Fibroblast of lung (primary cell): ENCODE results near the gene PDZRN4. TPM values are rescaled to one million over a fixed set of nuclear protein-coding genes. Genes with fewer than 3 reads are reported as not detected.
"Not testable (repeated sequence)": the region's sequence is repeated elsewhere in the genome, so short reads cannot be mapped to it uniquely, and the experiment has no call there.

ENCODE experiments used
- DNase-seq, 2 donors: peaks; one replicate each; pipeline versions ENCODE4 v3.0.0 to v3.0.0-alpha.2; 2010; ENCODE audit warnings: low read depth in 2 of 2
- H2AFZ ChIP-seq: 2 replicates; pipeline ENCODE4 v1.5.1; 2012; ENCODE audit warnings: low read length, control low read depth, inconsistent platforms
- H3K27ac ChIP-seq: 2 replicates; pipeline ENCODE4 v1.5.1; 2011; ENCODE audit warnings: low read length, control low read depth; ENCODE audit not compliant: insufficient read depth
- H3K27me3 ChIP-seq: 2 replicates; pipeline ENCODE4 v1.5.1; 2011; ENCODE audit warnings: mild to moderate bottlenecking, low read length; ENCODE audit not compliant: control insufficient read depth, insufficient read depth
- H3K36me3 ChIP-seq: 2 replicates; pipeline ENCODE4 v1.5.1; 2011; ENCODE audit warnings: low read length; ENCODE audit not compliant: control insufficient read depth, insufficient read depth
- H3K4me1 ChIP-seq: 2 replicates; pipeline ENCODE4 v1.5.1; 2011; ENCODE audit warnings: low read length; ENCODE audit not compliant: control insufficient read depth, insufficient read depth; ENCODE audit errors: extremely low read depth
- H3K4me2 ChIP-seq: 2 replicates; pipeline ENCODE4 v1.5.1; 2011; ENCODE audit warnings: low read length, control low read depth; ENCODE audit not compliant: insufficient read depth; ENCODE audit errors: extremely low read depth
- H3K4me3 ChIP-seq, 4 experiments: fragments of 200-600 bp in 1 of 4; sonication (generic) in 1 of 4; replicated peaks in 1 of 4; 2 replicates each; pipeline ENCODE4 v1.5.1; 2011 to 2016; ENCODE audit warnings: low read length in 4 of 4, low read depth in 3 of 4, mild to moderate bottlenecking in 3 of 4, control low read depth in 2 of 4, inconsistent platforms in 1 of 4, mixed read lengths in 1 of 4; ENCODE audit not compliant: insufficient read depth in 1 of 4; ENCODE audit errors: control extremely low read depth in 1 of 4
- H3K79me2 ChIP-seq: 2 replicates; pipeline ENCODE4 v1.5.1; 2012; ENCODE audit warnings: mild to moderate bottlenecking, low read length, inconsistent platforms; ENCODE audit not compliant: control insufficient read depth, insufficient read depth
- H3K9ac ChIP-seq: 2 replicates; pipeline ENCODE4 v1.5.1; 2011; ENCODE audit warnings: mild to moderate bottlenecking, low read length, control low read depth; ENCODE audit not compliant: insufficient read depth
- H3K9me3 ChIP-seq: 2 replicates; pipeline ENCODE4 v1.5.1; 2012; ENCODE audit warnings: low read depth, low read length; ENCODE audit not compliant: control insufficient read depth, insufficient read depth
- H4K20me1 ChIP-seq: 2 replicates; pipeline ENCODE4 v1.5.1; 2011; ENCODE audit warnings: low read length; ENCODE audit not compliant: control insufficient read depth, insufficient read depth; ENCODE audit errors: extremely low read depth
- EZH2 ChIP-seq: IDR thresholded peaks from 2 replicates; pipeline ENCODE4 v1.5.1; 2012; ENCODE audit warnings: low read length, control low read depth, mild to moderate bottlenecking; ENCODE audit errors: missing control alignments
- polyA plus RNA-seq, 2 donors: library from polyadenylated mRNA; depleted of rRNA in 1 of 2; stranded (reverse) in 1 of 2; unstranded in 1 of 2; fragments of >200 nt; gene quantifications; 2 replicates each; pipeline ENCODE4 v1.2.1, GENCODE V29; 2011 to 2012; ENCODE audit warnings: missing spikeins in 1 of 2
- total RNA-seq: library from RNA; depleted of rRNA; stranded (reverse); fragments of >200 nt; gene quantifications from 2 replicates; pipeline ENCODE4 v1.2.1, GENCODE V29; 2014
- TF ChIP-seq, protein P1 (sequence below), 2 donors: IDR thresholded peaks in 1 of 2; conservative IDR thresholded peaks in 1 of 2; 1 replicate in 1 of 2; 2 replicates in 1 of 2; pipeline ENCODE4 v1.5.1; 2011 to 2012; ENCODE audit warnings: low read length in 2 of 2, control low read depth in 1 of 2, inconsistent platforms in 1 of 2, low read depth in 1 of 2, mild to moderate bottlenecking in 1 of 2

The PDZRN4 gene
- total and polyA plus RNA-seq, 2 donors (not counting 1 experiment from before 2014, with no cell fraction given), result not detected

DNA sequence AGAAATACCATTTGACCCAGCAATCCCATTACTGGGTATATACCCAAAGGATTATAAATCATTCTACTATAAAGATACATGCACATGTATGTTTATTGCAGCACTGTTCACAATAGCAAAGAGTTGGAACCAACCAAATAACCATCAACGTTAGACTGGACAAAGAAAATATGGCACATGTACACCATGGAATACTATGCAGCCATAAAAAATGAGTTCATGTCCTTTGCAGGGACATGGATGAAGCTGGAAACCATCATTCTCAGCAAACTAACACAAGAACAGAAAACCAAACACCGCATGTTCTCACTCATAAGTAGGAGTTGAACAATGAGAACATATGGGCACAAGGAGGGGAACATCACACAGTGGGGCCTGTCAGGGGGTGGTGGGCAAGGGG is 97.3 kb downstream of the PDZRN4 start:
- not testable (repeated sequence) for H3K4me3 ChIP-seq, H3K9me3 ChIP-seq, H3K36me3 ChIP-seq, H3K4me1 ChIP-seq, H3K79me2 ChIP-seq, H3K9ac ChIP-seq, DNase-seq, H3K4me2 ChIP-seq, H3K27me3 ChIP-seq, H3K27ac ChIP-seq, H2AFZ ChIP-seq, H4K20me1 ChIP-seq

DNA sequence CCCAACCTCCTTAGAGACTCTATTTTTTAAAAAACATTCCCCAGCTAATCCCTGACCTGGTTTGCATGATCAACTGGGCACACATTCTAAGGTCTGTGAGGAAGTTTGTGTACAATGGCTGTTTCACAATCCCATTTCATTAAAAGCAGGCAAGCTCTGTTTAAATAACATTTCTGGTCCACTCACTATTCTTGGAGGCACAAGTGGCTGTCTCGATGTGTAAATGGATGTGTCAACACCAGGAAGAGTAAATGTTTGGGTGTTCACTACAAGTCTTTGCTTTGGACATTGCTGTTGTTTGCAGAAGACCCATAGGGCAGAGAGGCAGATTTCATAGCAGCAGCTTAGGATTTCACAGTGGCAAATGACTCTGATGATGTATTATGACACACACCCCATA is 98.3 kb downstream of the PDZRN4 start:
- Histone ChIP-seq H3K4me3 (no peak overlapping the region), H3K27me3 (no peaks in the 10 kb centered on the region), H4K20me1 (no peaks in the 10 kb centered on the region), H2AFZ (no peak overlapping the region), H3K9ac (no peak overlapping the region), H3K4me2 (no peak overlapping the region), H3K79me2 (no peaks in the 10 kb centered on the region), H3K4me1 (no peaks in the 10 kb centered on the region), H3K9me3 (no peaks in the 10 kb centered on the region), H3K27ac (no peak overlapping the region), H3K36me3 (no peaks in the 10 kb centered on the region)
- no peak for DNase-seq
- TF ChIP-seq, protein P1, sequence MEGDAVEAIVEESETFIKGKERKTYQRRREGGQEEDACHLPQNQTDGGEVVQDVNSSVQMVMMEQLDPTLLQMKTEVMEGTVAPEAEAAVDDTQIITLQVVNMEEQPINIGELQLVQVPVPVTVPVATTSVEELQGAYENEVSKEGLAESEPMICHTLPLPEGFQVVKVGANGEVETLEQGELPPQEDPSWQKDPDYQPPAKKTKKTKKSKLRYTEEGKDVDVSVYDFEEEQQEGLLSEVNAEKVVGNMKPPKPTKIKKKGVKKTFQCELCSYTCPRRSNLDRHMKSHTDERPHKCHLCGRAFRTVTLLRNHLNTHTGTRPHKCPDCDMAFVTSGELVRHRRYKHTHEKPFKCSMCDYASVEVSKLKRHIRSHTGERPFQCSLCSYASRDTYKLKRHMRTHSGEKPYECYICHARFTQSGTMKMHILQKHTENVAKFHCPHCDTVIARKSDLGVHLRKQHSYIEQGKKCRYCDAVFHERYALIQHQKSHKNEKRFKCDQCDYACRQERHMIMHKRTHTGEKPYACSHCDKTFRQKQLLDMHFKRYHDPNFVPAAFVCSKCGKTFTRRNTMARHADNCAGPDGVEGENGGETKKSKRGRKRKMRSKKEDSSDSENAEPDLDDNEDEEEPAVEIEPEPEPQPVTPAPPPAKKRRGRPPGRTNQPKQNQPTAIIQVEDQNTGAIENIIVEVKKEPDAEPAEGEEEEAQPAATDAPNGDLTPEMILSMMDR (conservative IDR thresholded peaks at IDR 0.05 in 1 of 2, IDR thresholded peaks at IDR 0.05 in 1 of 2; ENCODE audit: low read depth in 1 of 2, low read length in 2 of 2), result no peak
- TF ChIP-seq EZH2, result no peak

DNA sequence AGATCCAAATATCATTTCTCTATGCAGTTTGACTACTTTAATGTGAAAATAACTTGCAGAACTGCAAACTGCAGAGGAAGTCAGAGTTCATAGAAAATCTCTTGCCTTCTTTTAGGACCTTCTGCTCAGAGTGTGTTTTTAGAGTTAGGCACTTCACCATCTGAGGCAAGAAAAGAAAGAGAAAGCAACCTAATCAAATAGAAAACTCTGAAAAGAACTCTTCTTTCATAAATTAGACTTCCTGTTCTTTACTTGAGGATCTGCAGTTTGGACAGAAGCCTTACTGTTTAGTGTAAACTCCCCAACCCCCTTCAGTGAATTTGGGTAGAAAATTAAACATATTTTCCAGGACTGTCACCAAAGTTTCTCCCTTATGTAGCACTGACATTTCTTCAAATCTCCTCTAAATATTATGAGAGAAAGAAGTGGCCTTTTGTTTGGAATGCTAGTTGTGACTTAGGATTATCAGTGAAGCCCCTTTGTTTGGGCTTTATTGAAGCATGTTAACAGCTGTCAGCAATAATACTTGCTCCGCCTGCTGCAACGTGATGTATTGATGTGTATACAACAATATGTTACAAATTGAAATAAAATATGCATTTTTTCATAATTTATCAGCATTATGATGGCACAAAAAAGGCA is 99.5 kb downstream of the PDZRN4 start:
- H3K27me3 ChIP-seq, result no peaks in the 10 kb centered on the region
- H3K79me2 ChIP-seq, result no peaks in the 10 kb centered on the region
- no peak for DNase-seq
- H2AFZ ChIP-seq, result no peak overlapping the region
- H3K9ac ChIP-seq, result no peak overlapping the region
- TF ChIP-seq, protein P1 (conservative IDR thresholded peaks at IDR 0.05 in 1 of 2, IDR thresholded peaks at IDR 0.05 in 1 of 2; ENCODE audit: low read depth in 1 of 2, low read length in 2 of 2), result no peak
- TF ChIP-seq EZH2, result no peak
- no peak overlapping the region for H3K4me2 ChIP-seq
- H3K36me3 ChIP-seq, result no peaks in the 10 kb centered on the region
- no peaks in the 10 kb centered on the region for H4K20me1 ChIP-seq
- no peaks in the 10 kb centered on the region for H3K9me3 ChIP-seq
- H3K27ac ChIP-seq, result no peak overlapping the region
- no peak overlapping the region for H3K4me3 ChIP-seq
- H3K4me1 ChIP-seq, result no peaks in the 10 kb centered on the region
